ENCODE measurements around the gene PCDHGA4.

DNA sequence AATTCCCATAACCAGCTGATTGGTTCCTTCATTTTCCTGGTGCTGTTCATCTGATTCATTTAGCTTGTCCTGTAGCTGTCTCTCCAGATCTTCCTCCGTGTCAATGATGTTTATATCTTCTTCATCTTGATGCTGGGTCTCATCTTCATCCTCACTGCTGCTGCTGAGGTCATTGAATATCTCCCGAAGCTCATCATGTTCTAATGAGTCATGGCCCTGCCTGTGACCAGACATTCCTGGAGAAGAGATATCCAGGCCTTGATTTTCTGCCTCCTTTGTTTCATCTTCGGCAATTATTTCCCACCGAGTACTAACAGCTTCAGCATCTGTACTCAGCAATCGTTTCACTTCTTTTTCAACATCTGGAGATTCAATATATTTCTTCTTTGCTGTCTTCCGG is 35.6 kb upstream of the PCDHGA4 start:
- TF ChIP-seq BACH2 (CRISPR knock-in tag; IDR thresholded peaks at IDR 0.05; ENCODE audit: borderline replicate concordance) (no peak), ZFP30 (CRISPR knock-in tag; IDR thresholded peaks at IDR 0.05) (no peak), TCF4 (CRISPR knock-in tag; IDR thresholded peaks at IDR 0.05; ENCODE audit: borderline replicate concordance) (no peak), PPARA (CRISPR knock-in tag; IDR thresholded peaks at IDR 0.05; ENCODE audit: borderline replicate concordance) (no peak), PATZ1 (CRISPR knock-in tag; IDR thresholded peaks at IDR 0.05; ENCODE audit: borderline replicate concordance) (no peak)
- TF ChIP-seq, protein P1, sequence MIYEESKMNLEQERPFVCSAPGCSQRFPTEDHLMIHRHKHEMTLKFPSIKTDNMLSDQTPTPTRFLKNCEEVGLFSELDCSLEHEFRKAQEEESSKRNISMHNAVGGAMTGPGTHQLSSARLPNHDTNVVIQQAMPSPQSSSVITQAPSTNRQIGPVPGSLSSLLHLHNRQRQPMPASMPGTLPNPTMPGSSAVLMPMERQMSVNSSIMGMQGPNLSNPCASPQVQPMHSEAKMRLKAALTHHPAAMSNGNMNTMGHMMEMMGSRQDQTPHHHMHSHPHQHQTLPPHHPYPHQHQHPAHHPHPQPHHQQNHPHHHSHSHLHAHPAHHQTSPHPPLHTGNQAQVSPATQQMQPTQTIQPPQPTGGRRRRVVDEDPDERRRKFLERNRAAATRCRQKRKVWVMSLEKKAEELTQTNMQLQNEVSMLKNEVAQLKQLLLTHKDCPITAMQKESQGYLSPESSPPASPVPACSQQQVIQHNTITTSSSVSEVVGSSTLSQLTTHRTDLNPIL (CRISPR knock-in tag; IDR thresholded peaks at IDR 0.05; ENCODE audit: low read depth) = no peak
- TF ChIP-seq, protein P2, sequence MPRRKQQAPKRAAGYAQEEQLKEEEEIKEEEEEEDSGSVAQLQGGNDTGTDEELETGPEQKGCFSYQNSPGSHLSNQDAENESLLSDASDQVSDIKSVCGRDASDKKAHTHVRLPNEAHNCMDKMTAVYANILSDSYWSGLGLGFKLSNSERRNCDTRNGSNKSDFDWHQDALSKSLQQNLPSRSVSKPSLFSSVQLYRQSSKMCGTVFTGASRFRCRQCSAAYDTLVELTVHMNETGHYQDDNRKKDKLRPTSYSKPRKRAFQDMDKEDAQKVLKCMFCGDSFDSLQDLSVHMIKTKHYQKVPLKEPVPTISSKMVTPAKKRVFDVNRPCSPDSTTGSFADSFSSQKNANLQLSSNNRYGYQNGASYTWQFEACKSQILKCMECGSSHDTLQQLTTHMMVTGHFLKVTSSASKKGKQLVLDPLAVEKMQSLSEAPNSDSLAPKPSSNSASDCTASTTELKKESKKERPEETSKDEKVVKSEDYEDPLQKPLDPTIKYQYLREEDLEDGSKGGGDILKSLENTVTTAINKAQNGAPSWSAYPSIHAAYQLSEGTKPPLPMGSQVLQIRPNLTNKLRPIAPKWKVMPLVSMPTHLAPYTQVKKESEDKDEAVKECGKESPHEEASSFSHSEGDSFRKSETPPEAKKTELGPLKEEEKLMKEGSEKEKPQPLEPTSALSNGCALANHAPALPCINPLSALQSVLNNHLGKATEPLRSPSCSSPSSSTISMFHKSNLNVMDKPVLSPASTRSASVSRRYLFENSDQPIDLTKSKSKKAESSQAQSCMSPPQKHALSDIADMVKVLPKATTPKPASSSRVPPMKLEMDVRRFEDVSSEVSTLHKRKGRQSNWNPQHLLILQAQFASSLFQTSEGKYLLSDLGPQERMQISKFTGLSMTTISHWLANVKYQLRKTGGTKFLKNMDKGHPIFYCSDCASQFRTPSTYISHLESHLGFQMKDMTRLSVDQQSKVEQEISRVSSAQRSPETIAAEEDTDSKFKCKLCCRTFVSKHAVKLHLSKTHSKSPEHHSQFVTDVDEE (CRISPR knock-in tag; IDR thresholded peaks at IDR 0.05) = no peak
- TF ChIP-seq, protein P3, sequence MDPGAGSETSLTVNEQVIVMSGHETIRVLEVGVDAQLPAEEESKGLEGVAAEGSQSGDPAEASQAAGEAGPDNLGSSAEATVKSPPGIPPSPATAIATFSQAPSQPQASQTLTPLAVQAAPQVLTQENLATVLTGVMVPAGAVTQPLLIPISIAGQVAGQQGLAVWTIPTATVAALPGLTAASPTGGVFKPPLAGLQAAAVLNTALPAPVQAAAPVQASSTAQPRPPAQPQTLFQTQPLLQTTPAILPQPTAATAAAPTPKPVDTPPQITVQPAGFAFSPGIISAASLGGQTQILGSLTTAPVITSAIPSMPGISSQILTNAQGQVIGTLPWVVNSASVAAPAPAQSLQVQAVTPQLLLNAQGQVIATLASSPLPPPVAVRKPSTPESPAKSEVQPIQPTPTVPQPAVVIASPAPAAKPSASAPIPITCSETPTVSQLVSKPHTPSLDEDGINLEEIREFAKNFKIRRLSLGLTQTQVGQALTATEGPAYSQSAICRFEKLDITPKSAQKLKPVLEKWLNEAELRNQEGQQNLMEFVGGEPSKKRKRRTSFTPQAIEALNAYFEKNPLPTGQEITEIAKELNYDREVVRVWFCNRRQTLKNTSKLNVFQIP (CRISPR knock-in tag; IDR thresholded peaks at IDR 0.05; ENCODE audit: borderline replicate concordance, low read depth) = no peak

All from SK-N-SH treated with all-trans-retinoic acid at 6 μM for 48 hours (cell line).